Measurements from ENCODE around the gene SRSF6.
"Not testable (repeated sequence)": the region's sequence is repeated elsewhere in the genome, so short reads cannot be mapped to it uniquely, and the experiment has no call there.

The SRSF6 gene

GRCh38 chr20:43448748-43449535, 8.8 kb upstream of the SRSF6 start:
- in situ Hi-C loops (cut with MboI; ENCODE audit: low sequenced_read_pairs, unreplicated experiment) = no loop called here
- peak; percentile 56 for DNase-seq (ENCODE audit: low spot score)
- TF ChIP-seq CTCF (IDR thresholded peaks at IDR 0.05; ENCODE audit: borderline replicate concordance, control extremely low read depth, extremely low read depth, insufficient read depth, missing control alignments) = peak; percentile 74

DNA sequence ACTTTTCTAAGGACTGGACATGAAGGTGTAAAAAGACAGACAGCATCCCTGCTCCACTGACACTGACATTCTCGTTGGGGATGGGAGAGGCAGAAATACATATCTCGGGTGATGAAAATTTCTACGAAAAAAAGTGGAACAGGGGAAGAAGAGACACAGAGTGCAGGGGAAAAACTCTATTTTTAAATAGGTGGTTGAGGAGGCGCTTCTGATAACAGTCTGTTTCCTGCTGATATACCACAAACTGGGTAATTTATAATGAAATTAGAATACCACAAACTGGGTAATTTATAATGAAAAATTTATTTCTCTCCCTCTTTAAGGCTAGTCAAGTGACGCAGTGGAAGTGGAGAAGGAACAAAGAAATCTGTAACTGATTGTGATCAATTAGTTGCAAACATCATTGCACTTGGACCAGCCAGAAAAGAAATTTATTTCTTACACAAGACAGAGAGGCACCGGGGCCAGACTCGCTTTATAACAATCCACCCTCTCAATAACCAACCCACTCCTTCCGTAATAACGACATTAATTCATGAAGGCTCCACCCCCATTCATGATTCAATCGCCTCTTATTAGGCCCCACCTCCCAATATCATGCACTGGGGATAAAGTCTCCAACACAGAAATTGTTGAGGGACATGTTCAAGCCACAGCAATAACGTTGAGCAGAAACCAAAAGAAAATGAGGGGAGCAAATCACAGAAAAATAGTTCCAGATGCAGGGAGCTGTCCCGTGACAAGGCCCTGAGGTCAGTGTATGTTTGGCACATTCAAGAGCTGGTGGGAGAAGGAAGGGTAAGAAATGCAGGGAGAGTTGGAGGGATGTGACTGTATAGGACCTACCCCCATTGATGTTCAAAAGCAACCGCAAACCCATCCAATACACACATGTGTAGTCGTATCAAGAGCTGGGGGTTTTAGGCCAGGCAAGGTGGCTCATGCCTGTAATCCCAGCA, 6.6 kb upstream of the SRSF6 start:
- TF ChIP-seq CTCF (IDR thresholded peaks at IDR 0.05; ENCODE audit: borderline replicate concordance, control extremely low read depth, extremely low read depth, insufficient read depth, missing control alignments) = no peak
- in situ Hi-C loops (cut with MboI; ENCODE audit: low sequenced_read_pairs, unreplicated experiment) = loop anchor here (10.0 kb wide), 1 partner anchor 634 kb away; no protein-coding TSS in a partner anchor
- no peak for DNase-seq (ENCODE audit: low spot score)

- no peak for DNase-seq (ENCODE audit: low spot score)
- no peak for TF ChIP-seq CTCF (IDR thresholded peaks at IDR 0.05; ENCODE audit: borderline replicate concordance, control extremely low read depth, extremely low read depth, insufficient read depth, missing control alignments)
- in situ Hi-C loops (cut with MboI; ENCODE audit: low sequenced_read_pairs, unreplicated experiment) = loop anchor here (10.0 kb wide), 1 partner anchor 632 kb away; no protein-coding TSS in a partner anchor
These were observed 5.1 kb upstream of the SRSF6 start for GRCh38 chr20:43452404-43453126.

DNA sequence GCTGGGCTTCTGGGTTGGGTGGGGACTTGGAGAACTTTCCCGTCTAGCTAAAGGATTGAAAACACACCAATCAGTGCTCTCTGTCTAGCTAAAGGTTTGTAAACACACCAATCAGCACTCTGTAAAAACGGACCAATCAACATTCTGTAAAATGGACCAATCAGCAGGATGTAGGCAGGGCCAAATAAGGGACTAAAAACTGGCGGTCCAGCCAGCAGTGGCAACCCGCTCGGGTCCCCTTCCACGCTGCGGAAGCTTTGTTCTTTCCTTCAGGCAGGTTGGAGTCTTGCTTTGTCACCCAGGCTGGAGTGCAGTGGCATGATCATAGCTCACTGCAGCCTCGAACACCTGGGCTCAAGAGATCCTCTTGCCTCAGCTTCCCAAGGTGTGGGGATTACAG, 1.4 kb upstream of the SRSF6 start:
- DNase-seq (ENCODE audit: low spot score) = not testable (repeated sequence)
- in situ Hi-C loops (cut with MboI; ENCODE audit: low sequenced_read_pairs, unreplicated experiment) = loop anchor here (10.0 kb wide), 1 partner anchor 629 kb away; no protein-coding TSS in a partner anchor

GRCh38 chr20:43456809-43457639, 672 bp upstream of the SRSF6 start:
- DNase-seq (ENCODE audit: low spot score) = peak; percentile 93
- in situ Hi-C loops (cut with MboI; ENCODE audit: low sequenced_read_pairs, unreplicated experiment) = loop anchor here (10.0 kb wide), 1 partner anchor 628 kb away; no protein-coding TSS in a partner anchor
- no peak for TF ChIP-seq CTCF (IDR thresholded peaks at IDR 0.05; ENCODE audit: borderline replicate concordance, control extremely low read depth, extremely low read depth, insufficient read depth, missing control alignments)

- in situ Hi-C loops (cut with MboI; ENCODE audit: low sequenced_read_pairs, unreplicated experiment) = loop anchor here (10.0 kb wide), 1 partner anchor 626 kb away; no protein-coding TSS in a partner anchor
- TF ChIP-seq CTCF (IDR thresholded peaks at IDR 0.05; ENCODE audit: borderline replicate concordance, control extremely low read depth, extremely low read depth, insufficient read depth, missing control alignments) = no peak
- DNase-seq (ENCODE audit: low spot score) = no peak
These were observed 777 bp downstream of the SRSF6 start for GRCh38 chr20:43458422-43458924.

All from GM13976 (cell line).